ENCODE data around the gene LRRC45.

DNA sequence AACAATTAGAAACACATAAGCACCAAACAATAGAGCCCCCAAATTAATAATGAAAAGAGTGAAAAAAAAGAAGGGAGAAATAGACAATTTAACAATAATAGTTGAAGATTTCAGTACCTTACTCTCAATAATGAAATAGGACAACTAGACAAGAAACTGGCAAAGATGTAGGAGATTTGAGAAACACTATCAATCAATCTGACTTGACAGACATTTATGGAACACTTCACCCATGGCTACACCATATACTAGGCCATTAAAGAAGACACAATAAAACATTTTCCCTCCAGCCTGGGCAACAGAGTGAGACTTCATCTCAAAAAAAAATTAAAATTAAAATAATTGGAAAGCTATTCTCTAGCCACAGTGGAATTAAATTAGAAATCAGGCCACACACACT is 47.5 kb downstream of the LRRC45 start:
- TF ChIP-seq POLR2A (IDR thresholded peaks at IDR 0.05; ENCODE audit: low read depth, low read length) (no peak), GATA2 (IDR thresholded peaks at IDR 0.05; ENCODE audit: insufficient read depth, insufficient read length, low read depth, low read length) (no peak)
- TF ChIP-seq, protein P1, sequence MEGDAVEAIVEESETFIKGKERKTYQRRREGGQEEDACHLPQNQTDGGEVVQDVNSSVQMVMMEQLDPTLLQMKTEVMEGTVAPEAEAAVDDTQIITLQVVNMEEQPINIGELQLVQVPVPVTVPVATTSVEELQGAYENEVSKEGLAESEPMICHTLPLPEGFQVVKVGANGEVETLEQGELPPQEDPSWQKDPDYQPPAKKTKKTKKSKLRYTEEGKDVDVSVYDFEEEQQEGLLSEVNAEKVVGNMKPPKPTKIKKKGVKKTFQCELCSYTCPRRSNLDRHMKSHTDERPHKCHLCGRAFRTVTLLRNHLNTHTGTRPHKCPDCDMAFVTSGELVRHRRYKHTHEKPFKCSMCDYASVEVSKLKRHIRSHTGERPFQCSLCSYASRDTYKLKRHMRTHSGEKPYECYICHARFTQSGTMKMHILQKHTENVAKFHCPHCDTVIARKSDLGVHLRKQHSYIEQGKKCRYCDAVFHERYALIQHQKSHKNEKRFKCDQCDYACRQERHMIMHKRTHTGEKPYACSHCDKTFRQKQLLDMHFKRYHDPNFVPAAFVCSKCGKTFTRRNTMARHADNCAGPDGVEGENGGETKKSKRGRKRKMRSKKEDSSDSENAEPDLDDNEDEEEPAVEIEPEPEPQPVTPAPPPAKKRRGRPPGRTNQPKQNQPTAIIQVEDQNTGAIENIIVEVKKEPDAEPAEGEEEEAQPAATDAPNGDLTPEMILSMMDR (IDR thresholded peaks at IDR 0.05; ENCODE audit: extremely low read depth in 1 of 2, insufficient read depth in 1 of 2, low read depth in 1 of 2, low read length in 2 of 2) = no peak

Measured in endothelial cell of umbilical vein (primary cell).